Measurements from ENCODE around the gene PBX1. TPM values are rescaled to one million over a fixed set of nuclear protein-coding genes. Genes with fewer than 3 reads are reported as not detected.
A peak's percentile ranks its signal among the peaks of the same experiment; 100 is the strongest.

Gene PBX1
- polyA plus RNA-seq, 3 donors, result 0.07 TPM; not detected in 2

DNA sequence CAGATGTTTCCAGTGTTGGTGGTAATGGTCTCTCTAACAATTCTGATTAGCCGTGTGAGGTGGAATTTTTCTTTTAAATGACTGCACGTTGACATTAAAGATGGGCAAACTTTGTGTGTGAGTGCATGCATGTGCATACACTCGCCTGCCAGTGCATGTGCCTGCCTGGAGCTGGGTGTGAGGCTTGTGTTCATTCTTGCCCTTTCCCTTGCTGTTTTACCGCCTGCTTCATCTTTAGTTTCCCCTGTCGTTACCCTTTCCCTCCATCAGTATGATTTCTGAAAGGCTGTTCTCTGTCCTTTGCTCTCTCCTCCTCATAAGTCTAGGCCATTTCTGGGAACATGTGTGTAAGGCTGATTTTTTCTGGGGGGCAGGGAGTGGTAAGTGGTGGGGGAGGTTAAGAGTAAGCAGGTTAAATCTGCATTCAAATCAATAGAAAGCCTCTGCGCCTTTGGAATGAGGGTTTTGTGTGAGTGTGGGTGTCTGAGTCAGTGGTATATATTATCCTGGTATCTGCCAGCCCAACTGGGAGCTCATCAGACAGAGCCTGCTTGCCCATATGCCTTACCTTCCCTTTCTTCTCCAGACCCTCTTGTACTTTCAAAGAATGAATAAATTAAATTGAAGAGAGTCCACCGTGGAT is 112.5 kb downstream of the PBX1 start:
- no peaks in the 10 kb centered on the region for H3K36me3 Mint-ChIP-seq
- H3K4me2 ChIP-seq (replicated peaks; ENCODE audit: extremely low read depth, low read length, poor library complexity, severe bottlenecking), result no peak overlapping the region
- H3K27me3 Mint-ChIP-seq (ENCODE audit: low read depth in 3 of 3), result peaks cover 10 to 18% (median 12%) of the 10 kb centered on the region in 3 donors
- H4K20me1 ChIP-seq (ENCODE audit: insufficient read depth, low read length), result no peaks in the 10 kb centered on the region
- no peaks in the 10 kb centered on the region for H3K36me3 ChIP-seq (replicated peaks in 1 of 2; ENCODE audit: control insufficient read depth in 1 of 2, insufficient read depth in 2 of 2, low read length in 2 of 2)
- H3K27ac ChIP-seq (ENCODE audit: low read depth in 1 of 2, low read length in 2 of 2), result no peak overlapping the region
- no peaks in the 10 kb centered on the region for H3K9me3 ChIP-seq (replicated peaks in 1 of 2; ENCODE audit: control insufficient read depth in 1 of 2, insufficient read depth in 1 of 2, low read length in 2 of 2)
- intact Hi-C loops (cut with micrococcal nuclease), result loop anchor here in 1 of 2 donors (5.0 kb wide), 1 partner anchor 116 kb away; no protein-coding TSS in a partner anchor
- no peaks in the 10 kb centered on the region for H3K27me3 ChIP-seq (ENCODE audit: control insufficient read depth in 2 of 2, insufficient read depth in 2 of 2, low read length in 2 of 2)
- no peaks in the 10 kb centered on the region for H3K79me2 ChIP-seq (ENCODE audit: insufficient read depth, low read length)
- H3K4me3 Mint-ChIP-seq, result no peak overlapping the region
- H3K4me1 ChIP-seq (ENCODE audit: control insufficient read depth in 1 of 2, insufficient read depth in 2 of 2, low read length in 2 of 2), result no peaks in the 10 kb centered on the region
- H3K4me1 Mint-ChIP-seq, result peaks cover 2% of the 10 kb centered on the region
- DNase-seq, result no peak
- no peak overlapping the region for H2AFZ ChIP-seq (ENCODE audit: insufficient read depth, low read depth, low read length, poor library complexity, severe bottlenecking)
- WGBS (ENCODE audit: insufficient coverage), result 82% methylated on average over 3 of the region's 7 CpGs
- TF ChIP-seq, protein P1, sequence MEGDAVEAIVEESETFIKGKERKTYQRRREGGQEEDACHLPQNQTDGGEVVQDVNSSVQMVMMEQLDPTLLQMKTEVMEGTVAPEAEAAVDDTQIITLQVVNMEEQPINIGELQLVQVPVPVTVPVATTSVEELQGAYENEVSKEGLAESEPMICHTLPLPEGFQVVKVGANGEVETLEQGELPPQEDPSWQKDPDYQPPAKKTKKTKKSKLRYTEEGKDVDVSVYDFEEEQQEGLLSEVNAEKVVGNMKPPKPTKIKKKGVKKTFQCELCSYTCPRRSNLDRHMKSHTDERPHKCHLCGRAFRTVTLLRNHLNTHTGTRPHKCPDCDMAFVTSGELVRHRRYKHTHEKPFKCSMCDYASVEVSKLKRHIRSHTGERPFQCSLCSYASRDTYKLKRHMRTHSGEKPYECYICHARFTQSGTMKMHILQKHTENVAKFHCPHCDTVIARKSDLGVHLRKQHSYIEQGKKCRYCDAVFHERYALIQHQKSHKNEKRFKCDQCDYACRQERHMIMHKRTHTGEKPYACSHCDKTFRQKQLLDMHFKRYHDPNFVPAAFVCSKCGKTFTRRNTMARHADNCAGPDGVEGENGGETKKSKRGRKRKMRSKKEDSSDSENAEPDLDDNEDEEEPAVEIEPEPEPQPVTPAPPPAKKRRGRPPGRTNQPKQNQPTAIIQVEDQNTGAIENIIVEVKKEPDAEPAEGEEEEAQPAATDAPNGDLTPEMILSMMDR (IDR thresholded peaks at IDR 0.05), result no peak
- peak overlapping the region in 1 of 7 donors; percentile 34 for H3K27ac Mint-ChIP-seq
- peaks cover 3 to 9% (median 6%) of the 10 kb centered on the region in 7 donors for H3K9me3 Mint-ChIP-seq
- no peak overlapping the region for H3K9ac ChIP-seq (ENCODE audit: insufficient read depth, low read length, poor library complexity, severe bottlenecking)
- no peak overlapping the region for H3K4me3 ChIP-seq (replicated peaks in 1 of 3; ENCODE audit: low read depth in 2 of 3, low read length in 3 of 3)

DNA sequence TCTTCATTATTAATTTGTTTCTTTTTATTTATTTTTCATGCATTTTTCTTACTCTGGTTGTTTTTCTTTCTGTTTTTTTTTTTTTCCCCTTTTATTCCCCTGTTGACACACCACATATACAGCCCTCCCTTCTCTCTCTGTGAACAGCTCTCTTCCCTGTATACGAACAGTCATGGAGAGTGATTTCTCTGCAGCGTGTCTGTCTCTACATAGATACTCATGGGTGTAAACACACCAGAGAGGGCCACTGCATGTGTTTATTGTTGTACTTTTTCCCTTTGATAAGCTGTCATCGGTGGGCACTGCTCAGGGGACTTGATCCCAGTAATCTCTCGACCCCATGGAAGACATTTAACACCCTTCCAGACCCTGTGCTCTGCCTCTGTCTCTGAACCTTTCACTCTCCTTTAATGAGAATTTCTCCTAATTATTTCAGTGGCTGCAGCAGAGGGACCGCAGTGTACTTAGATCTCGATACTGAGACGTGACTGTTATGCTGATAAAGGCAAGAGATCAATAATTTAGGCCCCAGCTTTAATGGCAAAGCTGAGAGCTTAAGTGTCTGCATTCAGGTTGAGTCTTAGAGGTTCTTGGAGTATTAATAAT is 113.1 kb downstream of the PBX1 start:
- Mint-ChIP-seq H3K4me1 (peaks cover under 1% of the 10 kb centered on the region), H3K9me3 (peaks cover 3 to 9% (median 6%) of the 10 kb centered on the region in 7 donors), H3K36me3 (no peaks in the 10 kb centered on the region), H3K27me3 (ENCODE audit: low read depth in 3 of 3) (peaks cover 10 to 18% (median 12%) of the 10 kb centered on the region in 3 donors), H3K27ac (no peak overlapping the region), H3K4me3 (no peak overlapping the region)
- TF ChIP-seq, protein P1 (IDR thresholded peaks at IDR 0.05), result no peak
- no peak overlapping the region for H2AFZ ChIP-seq (ENCODE audit: insufficient read depth, low read depth, low read length, poor library complexity, severe bottlenecking)
- no peak for DNase-seq
- no peaks in the 10 kb centered on the region for H4K20me1 ChIP-seq (ENCODE audit: insufficient read depth, low read length)
- no peak overlapping the region for H3K4me3 ChIP-seq (replicated peaks in 1 of 3; ENCODE audit: low read depth in 2 of 3, low read length in 3 of 3)
- no peaks in the 10 kb centered on the region for H3K27me3 ChIP-seq (ENCODE audit: control insufficient read depth in 2 of 2, insufficient read depth in 2 of 2, low read length in 2 of 2)
- intact Hi-C loops (cut with micrococcal nuclease), result loop anchor here in 1 of 2 donors (5.0 kb wide), 1 partner anchor 115 kb away; no protein-coding TSS in a partner anchor
- no peaks in the 10 kb centered on the region for H3K9me3 ChIP-seq (replicated peaks in 1 of 2; ENCODE audit: control insufficient read depth in 1 of 2, insufficient read depth in 1 of 2, low read length in 2 of 2)
- WGBS (ENCODE audit: insufficient coverage), result no CpG with 5 or more reads among the region's 7 CpGs
- no peaks in the 10 kb centered on the region for H3K4me1 ChIP-seq (ENCODE audit: control insufficient read depth in 1 of 2, insufficient read depth in 2 of 2, low read length in 2 of 2)
- no peak overlapping the region for H3K27ac ChIP-seq (ENCODE audit: low read depth in 1 of 2, low read length in 2 of 2)
- H3K36me3 ChIP-seq (replicated peaks in 1 of 2; ENCODE audit: control insufficient read depth in 1 of 2, insufficient read depth in 2 of 2, low read length in 2 of 2), result no peaks in the 10 kb centered on the region
- no peaks in the 10 kb centered on the region for H3K79me2 ChIP-seq (ENCODE audit: insufficient read depth, low read length)
- no peak overlapping the region for H3K4me2 ChIP-seq (replicated peaks; ENCODE audit: extremely low read depth, low read length, poor library complexity, severe bottlenecking)
- no peak overlapping the region for H3K9ac ChIP-seq (ENCODE audit: insufficient read depth, low read length, poor library complexity, severe bottlenecking)

Measured in CD14-positive monocyte (primary cell).